ENCODE results near the gene PIGV.

DNA sequence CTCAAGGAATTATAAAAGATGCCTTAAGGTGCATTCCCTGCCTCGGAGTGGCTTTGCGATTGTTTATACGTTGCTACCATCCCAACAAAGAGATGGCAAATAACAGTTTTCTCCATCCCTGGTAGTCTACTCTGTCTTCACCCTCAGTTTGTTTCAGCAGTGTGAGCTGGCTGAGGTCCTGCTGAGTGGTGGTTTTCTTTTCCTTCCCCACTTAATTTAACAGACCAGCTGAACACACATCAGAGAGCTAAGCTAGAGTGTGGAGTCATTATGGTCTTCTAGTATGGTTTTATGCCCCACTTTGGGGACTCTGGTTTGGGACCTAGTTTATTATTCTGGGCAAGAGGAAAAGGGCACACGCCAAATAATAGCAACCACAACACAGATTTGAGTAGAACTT lies 2.2 kb downstream of the PIGV start:
- TF ChIP-seq, protein P1, sequence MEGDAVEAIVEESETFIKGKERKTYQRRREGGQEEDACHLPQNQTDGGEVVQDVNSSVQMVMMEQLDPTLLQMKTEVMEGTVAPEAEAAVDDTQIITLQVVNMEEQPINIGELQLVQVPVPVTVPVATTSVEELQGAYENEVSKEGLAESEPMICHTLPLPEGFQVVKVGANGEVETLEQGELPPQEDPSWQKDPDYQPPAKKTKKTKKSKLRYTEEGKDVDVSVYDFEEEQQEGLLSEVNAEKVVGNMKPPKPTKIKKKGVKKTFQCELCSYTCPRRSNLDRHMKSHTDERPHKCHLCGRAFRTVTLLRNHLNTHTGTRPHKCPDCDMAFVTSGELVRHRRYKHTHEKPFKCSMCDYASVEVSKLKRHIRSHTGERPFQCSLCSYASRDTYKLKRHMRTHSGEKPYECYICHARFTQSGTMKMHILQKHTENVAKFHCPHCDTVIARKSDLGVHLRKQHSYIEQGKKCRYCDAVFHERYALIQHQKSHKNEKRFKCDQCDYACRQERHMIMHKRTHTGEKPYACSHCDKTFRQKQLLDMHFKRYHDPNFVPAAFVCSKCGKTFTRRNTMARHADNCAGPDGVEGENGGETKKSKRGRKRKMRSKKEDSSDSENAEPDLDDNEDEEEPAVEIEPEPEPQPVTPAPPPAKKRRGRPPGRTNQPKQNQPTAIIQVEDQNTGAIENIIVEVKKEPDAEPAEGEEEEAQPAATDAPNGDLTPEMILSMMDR (conservative IDR thresholded peaks at IDR 0.05): no peak
- TF ChIP-seq ZFX (IDR thresholded peaks at IDR 0.05): no peak

Measured in C4-2B (cell line).